Bone marrow (tissue), 2 donors: ENCODE results near the gene DUSP9.
A peak's percentile ranks its signal among the peaks of the same experiment; 100 is the strongest.

Source experiments
- DNase-seq, 2 donors: peaks; one replicate each; lab custom pipeline; 2025; lab: John Stamatoyannopoulos, UW

DUSP9 gene, protein sequence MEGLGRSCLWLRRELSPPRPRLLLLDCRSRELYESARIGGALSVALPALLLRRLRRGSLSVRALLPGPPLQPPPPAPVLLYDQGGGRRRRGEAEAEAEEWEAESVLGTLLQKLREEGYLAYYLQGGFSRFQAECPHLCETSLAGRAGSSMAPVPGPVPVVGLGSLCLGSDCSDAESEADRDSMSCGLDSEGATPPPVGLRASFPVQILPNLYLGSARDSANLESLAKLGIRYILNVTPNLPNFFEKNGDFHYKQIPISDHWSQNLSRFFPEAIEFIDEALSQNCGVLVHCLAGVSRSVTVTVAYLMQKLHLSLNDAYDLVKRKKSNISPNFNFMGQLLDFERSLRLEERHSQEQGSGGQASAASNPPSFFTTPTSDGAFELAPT

DNA sequence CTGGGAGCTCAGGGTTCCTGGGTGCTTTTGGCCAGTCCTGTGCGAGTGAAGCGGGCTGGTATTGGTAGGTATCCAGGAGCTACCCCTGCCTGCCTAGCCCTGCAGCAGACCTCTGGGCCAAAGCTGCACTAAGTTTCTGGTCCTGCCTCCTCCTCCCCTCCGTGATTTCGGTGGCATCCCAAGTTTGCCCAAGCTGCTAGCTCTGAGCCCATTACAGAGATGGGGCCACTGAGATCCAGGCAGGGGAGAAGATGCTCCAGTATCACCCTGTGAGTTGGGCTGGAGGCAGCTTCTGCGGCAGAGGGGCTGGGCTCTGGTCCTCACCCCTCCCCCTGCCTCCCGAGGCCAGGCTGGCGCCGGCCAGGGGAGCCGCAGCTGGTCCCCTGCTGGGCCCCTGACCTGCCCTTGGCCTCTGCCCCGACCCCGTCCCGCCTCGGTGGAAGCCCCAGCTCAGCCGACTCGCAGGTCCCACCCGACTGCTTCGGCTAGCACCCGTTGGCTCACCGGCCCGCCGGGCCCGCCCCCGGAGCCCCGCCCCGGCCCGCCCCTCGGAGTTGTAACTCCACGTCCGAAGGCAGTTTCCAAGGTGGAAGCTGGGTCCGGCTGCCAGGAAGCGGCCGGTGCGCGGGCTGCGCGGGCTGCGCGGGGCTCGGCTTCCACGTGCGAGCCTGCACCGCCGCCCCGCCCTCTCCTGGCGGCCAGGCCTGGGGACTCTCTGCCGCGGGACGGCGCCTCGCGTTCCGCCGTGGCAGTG is at the start of gene DUSP9:
Gene DUSP9 (plus strand): TSS at position 584 of the 754 bp plus-strand sequence. CDS start 751 bp downstream, outside the sequence.
- no peak for DNase-seq

DNA sequence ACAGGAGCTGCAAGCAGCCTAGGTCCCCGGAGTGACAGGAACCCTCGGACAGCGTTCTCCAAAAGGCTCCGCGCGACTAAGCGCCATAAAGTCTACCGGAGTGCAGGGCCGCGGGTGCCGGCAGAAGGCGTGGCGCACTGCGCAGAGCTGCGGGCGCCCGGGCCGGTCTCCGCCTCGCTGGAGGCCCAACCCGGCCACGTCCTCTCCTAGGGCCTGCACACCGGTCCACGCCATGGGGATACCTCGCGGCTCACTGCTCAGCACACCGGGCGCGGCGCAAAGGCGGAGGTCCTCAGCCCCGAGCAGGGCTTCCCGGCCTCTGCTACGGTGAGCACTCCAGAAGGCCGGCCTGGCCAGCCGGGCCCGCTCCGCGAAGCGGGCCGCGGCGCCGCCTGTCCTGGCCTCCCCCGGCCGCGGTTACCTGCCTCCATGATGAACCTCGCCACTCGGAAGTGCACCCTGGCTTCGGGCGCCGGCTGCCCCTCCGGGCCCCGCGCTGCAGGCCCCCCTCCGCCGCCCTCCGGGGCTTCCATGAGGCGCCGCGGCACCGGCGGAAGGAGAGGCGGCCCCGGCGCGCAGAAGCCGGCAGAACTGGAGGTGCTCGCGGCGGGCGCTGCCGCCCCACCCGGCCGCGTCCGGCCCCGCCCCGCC is 48.3 kb upstream of the DUSP9 start, which contains the start of gene CCNQ:
Gene CCNQ (minus strand): TSS at position 599 of the 651 bp plus-strand sequence. CDS start 66 bp downstream, at position 533.
- peak in 1 of 2 donors; percentile 9 for DNase-seq

DNA sequence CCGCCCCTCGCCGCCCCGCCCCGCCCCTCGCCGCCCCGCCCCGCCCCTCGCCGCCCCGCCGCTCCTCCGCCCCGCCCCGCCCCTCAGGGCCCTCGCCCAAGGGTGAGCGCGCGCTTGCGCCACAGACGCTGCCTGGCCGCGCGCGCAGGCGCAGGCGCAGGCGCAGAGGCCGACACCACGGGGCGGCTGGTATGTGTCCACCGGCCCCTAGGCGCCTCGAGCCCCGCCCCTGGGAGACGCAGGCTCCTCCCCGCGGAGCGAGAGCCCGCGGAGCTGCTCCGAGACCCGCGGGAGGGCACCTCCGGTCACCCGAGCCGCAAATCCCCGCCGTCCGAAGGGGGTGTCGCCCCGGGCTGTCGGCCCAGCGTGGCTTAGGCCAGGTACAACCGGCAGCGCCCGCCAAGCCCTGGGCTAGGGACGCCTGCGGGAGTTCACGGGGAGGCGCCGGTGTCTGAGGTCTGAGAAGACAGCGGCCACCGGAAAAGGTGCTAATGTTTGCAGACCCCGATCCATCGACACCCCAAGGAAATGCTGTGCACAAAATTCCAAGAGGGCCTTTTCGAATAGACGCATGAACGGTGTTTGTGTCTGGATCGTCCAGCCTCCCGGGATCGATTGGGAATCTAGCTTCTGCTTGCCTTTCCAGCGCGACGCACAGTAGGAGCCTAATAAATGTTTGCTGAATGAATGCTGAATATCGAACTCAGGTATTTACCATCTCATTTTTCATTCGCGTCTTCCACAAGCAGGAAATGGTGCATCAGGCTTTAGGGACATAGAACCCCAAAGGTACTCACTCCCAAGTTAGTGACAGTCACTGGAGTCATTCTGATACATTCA is 47.6 kb upstream of the DUSP9 start:
- DNase-seq: peak; percentile 37 to 49

DNA sequence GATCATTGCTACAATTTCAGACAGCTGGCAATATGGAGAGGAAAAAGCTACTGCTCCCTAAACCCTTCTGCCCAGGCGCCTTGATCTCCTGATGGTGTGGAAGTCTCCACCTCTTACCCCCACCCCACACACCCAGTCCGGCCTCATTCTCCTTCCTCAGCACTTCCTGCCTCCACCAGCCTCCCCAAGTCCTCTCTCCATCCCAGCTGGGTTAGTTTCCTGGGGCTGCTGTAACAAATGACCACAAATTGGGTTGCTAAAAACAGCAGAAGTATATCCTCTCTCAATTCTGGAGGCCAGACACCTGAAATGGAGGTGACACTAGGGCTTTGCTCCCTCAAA is 47.0 kb upstream of the DUSP9 start:
- no peak for DNase-seq

DNA sequence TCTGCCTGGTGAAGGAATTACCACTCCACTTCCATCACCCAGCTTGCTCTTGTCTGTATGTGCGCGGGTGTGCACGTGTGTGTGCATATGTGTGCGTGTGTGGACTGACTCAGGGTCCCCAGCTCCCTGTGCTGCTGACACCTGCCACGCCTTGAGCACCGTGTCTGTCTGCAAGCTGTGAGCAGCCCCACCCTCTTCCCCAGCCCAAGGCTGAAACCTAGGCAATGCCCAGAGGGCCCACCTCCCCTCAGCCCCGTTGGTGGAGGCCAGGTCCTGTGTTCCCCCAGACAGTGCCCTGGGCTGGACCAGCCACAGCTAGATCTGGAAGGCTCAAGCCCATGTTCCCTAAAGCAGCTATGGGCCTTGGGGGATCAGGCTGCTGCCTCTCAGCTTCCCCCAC is 46.1 kb upstream of the DUSP9 start:
- no peak for DNase-seq

DNA sequence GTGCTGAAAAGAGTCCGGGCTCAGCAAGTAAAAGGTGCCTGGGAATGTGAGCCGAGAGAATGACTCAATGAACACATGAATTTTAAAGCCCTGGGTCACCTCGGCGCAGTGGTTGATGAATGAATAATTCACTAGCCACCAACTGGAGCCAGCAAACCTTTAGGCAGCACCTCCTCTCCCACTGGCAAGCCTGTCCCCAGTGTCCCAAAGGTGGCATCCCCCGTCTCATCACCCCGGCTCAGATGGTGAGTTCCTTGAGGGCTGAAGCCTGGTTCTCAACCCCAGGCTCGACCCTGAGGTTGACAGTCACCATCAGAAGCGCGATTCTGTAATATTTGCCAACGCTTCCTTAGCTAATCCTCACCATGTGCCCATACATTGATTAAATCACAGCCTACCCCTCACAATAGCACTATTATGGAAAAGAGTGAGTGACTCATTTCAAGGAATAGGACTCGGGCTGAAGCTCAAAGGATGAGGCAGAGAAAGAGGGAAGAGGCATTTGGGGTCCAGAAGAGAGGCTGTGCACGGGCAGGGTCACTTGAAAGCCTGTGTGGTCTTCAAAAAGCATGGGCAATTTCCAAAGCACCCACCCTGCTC is 45.4 kb upstream of the DUSP9 start:
- DNase-seq: no peak

DNA sequence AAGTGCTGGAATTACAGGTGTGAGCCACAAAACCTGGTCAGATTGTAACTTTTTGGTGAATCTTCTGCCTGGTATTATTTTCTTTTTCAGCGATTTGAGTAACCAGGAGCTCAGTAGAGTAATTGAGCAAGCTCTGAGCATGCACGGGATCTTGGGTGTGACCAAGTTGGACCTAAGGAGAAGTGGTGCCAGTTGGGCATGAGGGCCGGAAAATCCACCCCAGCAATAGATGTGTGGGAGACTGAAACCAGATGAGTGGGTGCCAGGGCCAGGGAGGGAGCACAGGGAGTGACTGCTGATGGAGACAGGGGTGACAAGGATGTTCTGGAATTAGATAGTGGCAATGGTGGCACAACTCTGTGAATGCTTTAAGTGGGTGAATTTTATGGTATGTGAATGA is 44.4 kb upstream of the DUSP9 start:
- DNase-seq: no peak

DNA sequence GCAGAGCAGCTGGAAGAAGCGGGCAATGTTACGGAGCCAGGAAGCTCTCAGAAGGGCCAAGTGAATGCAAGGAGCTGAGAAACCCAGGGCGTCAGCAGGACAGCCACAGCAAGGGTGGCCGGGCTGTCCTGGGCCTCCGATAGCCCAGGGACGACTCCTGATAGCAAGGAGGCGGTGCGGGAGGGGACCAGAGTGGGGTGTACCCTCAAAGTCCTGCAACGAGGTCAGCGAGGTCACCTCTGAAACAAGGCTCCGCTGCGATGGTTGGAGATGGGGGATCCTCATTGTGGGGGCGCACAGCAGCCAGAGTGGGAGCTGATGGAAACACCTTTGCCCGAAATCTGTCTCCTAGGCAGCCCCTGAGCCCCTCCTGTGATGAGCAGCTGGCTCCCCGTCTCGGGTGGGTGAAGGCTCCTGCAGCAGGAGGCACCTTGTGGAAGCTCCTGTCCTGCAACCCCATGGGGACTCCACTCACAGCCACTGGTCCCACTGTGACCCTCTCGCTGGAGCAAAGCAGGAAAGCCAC is 43.8 kb upstream of the DUSP9 start:
- no peak for DNase-seq

DNA sequence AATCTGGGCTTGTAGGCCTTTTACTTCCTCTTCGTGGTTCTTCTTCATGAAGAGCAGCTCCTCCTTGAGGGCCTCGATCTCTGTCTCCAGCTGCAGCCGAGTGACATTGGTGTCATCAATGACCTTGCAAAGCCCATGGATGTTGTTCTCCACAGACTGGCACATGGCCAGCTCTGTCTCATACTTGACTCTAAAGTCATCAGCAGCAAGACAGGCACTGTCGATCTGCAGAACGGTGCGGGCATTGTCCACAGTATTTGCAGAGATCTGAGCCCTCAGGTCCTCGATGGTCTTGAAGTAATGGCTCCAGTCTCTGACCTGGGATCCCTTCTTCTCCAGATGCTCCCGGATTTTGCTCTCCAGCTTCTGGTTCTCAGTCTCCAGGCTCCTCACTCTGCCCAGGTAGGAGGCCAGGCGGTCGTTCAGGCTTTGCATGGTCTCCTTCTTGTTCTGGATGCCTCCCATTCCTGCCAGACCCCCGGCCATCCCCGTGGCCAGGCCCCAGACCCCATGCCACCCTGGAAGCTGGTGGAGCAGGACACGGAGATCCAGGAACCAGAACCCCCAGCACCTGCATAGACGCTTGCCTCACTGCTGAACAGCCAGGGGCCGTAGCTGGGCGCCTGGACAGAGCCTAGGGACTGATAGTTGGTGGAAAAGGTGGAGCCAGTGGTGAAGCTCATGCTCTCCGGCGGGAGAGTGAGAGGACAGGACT is 42.2 kb upstream of the DUSP9 start:
- peak in 1 of 2 donors; percentile 10 for DNase-seq

DNA sequence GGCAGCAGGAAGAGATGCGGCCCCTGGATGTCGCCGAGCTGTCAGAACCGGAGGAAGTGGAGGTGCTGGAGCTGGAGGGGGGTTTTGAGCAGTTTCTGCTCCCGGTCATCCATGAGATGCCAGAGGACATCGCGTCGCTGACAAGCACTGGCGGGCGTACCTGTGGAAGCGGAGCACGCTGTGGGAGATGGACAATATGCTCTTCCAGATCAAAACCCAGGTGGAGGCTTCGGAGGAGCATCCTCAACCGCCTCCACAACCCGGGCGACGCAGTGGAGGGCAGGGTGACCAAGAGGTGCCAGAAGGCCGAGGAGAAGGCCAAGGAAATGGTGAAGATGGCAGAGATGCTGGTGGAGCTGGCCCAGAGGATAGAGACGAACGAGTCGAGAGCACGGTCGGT is 40.5 kb upstream of the DUSP9 start:
- no peak for DNase-seq

DNA sequence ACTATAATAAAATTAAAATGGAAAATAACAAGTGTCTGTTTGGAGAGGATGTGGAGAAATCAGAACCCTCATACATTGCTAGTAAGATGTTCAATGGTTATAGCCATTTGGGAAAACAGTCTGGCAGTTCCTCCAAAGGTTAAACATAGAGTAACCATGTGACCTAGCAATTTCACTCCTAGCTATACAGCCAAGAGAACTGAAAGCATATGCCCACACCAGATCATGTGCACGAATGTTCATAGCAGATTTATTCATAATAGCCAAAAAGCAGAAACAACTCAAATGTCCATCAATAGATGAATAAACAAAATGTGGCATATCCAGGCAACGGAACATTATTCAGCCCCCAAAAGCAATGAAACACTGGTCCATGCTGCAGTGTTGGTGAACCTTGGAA is 38.6 kb upstream of the DUSP9 start:
- DNase-seq: no peak

DNA sequence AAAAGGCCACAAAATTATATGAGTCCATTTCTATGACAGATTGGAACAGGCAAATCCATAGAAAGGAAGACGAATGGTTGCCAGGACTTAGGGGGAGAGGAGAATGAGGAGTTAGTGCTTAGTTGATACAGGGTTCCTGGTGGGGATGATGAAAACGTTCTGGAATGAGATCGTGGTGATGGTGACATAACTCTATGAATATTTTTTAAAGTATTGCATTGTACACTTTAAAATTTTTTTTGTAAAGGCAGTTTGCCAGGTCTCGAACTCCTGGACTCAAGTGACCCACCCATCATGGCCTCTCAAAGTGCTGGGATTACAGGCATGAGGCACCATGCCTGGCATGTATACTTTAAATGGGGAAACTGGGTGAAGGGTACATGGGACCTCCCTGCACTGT is 38.2 kb upstream of the DUSP9 start:
- no peak for DNase-seq

DNA sequence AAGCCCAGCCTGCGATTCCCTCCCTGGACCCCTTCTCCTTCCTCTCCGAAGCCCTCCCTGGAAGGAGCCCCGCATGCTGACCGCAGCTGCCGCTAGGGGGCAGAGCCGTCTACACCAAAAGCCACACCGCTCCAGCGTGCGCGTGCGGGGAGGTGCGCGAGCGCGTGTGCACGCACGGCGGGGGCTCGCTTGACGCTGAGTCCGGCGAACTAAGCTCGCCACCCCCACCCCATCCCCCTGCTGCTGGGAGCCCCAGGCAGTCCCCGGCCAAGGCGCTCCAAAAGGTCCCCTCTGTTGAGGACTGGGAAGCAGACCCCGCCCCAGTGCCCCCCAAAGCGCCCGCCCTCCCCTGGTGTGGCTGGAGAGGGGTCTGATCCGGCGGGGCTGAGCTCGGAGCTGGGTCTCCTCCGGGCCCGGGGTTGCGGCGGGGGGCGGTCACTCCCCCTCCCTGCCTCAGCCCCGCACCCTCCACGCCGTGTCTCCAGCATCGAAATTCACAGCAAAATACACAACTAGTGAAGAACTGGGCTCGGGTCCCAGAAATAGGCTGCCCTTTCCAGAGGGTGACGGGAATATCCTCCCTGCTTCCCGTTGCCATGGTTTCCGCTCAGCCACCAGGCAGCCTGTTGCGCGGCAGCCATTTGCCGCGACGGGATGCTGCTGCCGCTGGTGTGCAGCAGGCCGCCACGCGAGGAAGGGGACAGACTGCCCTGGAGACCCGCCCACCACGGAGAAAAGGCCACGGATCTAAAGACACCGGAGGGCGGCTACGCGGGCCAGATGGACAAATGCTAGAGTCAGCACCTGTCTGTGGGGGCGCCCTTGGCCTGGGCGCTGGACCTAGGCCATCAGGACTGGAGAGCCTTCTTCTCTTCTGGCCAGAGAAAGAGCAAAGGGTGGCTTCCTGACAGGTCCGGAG is 36.8 kb upstream of the DUSP9 start:
- DNase-seq: peak; percentile 4 to 9

DNA sequence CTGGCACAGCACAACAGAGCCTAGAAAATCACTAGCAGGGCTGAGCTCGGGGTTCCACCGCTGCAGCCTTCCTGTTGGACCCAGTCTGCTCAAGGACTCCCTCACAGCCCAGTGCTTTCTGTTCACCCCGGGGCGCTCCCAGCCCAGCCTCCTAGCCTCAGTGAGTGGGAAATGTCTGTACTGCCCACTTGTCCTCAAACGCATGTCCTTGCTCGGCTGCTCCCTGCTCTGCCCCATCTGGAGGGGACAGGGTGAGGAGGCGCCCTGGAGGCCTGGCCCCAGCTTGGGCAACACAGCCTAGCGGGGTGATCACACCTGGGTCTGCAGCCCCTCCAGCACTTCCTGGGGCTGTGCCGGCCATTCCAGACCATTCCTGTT is 36.2 kb upstream of the DUSP9 start:
- DNase-seq: no peak

DNA sequence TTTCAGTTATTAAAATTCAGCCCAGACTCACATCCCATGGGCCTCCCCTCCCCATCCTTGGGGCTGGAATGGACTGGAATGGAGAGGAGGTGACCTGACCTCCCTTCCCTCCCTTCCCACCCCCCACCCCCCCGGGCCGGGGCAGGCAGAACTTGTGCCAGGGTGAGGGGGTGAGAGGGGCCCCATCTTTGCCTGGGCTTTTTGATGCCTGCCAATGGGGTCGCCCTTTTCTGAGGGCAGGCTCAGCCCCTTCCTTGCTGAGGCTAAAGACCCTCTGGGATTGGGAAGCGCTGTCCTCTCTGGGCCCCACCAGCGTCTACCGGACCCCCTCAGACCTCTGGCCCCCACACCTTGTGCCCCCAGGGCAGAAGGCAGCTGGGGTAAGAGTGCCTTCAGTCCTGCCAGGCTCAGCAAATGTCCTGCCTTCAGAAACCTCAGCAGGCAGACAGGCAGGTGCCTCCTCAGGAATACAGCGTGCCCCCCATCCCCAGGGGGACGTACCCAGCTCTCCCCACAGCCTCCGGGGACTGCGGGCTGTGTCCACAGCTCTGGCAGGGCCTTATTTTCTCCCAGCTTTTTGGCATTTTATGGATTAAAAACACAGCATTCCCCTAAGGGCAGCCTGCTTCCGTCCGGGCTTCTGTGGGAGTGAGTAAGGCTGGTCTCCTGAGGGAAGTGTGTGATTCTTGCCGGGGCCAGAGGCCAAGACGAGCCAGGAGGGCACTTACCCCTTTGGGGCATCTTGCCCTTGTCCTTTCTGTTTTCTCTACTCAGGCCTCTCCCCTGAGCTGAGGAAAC is 35.5 kb upstream of the DUSP9 start:
- no peak for DNase-seq

DNA sequence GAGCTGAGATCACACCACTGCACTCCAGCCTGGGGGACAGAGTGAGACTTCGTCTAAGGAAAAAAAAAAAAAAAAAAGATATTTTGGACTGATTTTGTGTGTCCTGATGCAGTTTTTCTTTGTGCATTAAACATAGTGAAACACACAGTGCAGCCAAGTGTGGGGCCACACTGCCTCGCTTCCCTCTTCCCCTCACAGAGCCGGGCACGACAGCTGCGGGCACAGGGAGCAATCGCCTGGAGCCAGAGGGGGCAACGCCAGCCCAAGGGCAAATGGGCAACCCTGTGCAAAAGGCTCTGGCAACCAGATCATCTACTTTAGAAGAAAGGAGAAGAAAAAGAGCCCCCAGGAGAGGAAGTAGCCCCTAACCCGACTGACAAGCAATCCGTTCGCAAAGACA is 34.6 kb upstream of the DUSP9 start:
- no peak for DNase-seq

DNA sequence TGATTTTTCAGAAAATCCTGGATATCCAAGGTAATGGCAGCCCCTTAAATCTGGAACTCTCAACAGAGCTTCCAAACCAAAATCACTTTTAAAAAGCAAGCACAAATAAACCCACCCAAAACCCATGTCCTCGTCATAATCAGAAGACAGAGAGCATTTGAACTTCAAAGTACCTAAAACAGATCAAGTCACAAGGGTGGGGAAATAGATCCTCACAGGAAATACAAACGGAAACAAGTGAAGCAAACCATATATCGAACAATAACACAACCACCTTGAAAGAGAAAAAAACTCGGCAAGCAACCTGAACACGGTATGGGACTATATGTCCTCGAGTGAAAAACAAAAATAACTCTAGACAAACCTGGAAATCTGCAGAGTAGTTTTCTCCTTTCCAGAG is 32.2 kb upstream of the DUSP9 start:
- no peak for DNase-seq

DNA sequence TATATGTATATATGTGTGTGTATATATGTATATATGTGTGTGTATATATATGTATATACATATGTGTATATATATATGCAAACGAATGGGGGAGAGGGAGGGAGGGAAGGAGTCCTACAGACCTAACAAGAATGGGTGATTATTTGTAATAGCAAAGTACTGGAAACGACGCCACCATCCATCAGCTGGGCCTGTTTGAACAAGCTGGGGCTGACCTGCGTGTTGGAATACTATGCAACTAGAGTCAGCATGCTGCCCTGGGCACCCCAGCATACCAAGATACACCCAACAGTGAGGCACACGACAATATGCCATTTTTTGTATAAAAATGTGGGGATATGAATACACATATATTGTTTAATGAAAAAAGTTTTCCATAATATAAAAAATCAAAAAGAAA is 26.4 kb upstream of the DUSP9 start:
- DNase-seq: no peak
